Measurements from ENCODE around the gene PCNX2. TPM values are rescaled to one million over a fixed set of nuclear protein-coding genes. Genes with fewer than 3 reads are reported as not detected.
A peak's percentile ranks its signal among the peaks of the same experiment; 100 is the strongest.

The PCNX2 gene
- total RNA-seq, 3 donors from 2014 or later = 6.0 to 11.3 (median 8.5) TPM

DNA sequence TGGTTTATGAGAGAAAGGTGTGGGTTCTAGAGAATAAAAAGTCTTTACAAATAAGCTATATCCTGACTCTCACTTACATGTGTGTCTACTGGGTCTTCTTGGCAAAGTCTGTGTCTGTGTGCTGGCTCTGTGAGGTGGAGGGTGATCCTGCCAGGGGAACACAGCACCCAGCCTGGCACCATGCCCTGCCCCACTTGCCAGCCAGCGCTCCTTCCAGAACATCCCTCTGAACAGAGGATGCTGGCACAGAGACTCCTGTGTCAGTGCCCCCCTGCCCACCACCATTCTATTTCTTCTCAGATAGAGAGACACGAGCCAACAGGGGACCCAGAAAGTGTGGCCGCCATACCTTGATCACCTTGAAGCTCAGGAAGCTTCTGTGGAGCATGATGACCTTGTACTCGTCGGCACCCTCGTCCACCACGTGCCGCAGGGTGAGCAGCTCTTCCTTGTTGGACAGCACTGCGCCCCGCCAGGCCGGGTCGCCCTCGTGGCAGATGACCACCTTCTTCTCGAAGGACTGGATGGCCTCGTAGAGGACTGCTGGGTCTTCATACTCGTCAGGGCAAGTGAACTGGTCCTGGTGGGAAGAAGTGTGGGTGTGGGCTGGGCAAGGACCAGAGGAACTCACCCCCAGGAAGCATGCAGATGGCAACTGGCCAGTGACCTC is 295.4 kb downstream of the PCNX2 start:
- Histone ChIP-seq H3K9me3 (no peaks in the 10 kb centered on the region), H3K4me1 (ENCODE audit: low read depth) (no peaks in the 10 kb centered on the region), H3K36me3 (ENCODE audit: low read depth) (no peaks in the 10 kb centered on the region), H3K4me3 (no peak overlapping the region)
- DNase-seq (no peak), ATAC-seq (no peak)
- TF ChIP-seq, protein P1, sequence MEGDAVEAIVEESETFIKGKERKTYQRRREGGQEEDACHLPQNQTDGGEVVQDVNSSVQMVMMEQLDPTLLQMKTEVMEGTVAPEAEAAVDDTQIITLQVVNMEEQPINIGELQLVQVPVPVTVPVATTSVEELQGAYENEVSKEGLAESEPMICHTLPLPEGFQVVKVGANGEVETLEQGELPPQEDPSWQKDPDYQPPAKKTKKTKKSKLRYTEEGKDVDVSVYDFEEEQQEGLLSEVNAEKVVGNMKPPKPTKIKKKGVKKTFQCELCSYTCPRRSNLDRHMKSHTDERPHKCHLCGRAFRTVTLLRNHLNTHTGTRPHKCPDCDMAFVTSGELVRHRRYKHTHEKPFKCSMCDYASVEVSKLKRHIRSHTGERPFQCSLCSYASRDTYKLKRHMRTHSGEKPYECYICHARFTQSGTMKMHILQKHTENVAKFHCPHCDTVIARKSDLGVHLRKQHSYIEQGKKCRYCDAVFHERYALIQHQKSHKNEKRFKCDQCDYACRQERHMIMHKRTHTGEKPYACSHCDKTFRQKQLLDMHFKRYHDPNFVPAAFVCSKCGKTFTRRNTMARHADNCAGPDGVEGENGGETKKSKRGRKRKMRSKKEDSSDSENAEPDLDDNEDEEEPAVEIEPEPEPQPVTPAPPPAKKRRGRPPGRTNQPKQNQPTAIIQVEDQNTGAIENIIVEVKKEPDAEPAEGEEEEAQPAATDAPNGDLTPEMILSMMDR (IDR thresholded peaks at IDR 0.05) = no peak
- intact Hi-C loops (cut with DNase I, micrococcal nuclease) = no loop called here

DNA sequence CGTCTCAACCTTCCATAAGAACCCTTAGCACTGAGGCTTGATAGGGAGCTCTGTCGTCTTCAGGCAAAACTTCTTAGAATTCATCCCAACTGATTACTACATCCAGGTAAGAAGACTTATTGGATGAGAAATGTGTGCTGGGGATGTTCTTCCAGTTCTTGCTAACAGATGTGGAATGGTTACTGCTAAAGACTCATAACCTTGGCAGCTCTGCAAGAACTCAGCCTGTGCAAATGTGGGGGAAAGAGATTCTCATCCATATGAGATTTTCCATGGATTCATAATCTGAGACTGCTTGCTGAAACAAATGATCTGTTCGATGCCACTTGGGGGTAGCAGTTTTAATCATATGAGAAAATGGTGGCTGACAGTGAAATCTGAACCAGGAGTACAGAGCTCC is 296.9 kb downstream of the PCNX2 start:
- Histone ChIP-seq H3K36me3 (ENCODE audit: low read depth) (no peaks in the 10 kb centered on the region), H3K4me1 (ENCODE audit: low read depth) (no peaks in the 10 kb centered on the region)
- no peak for ATAC-seq

DNA sequence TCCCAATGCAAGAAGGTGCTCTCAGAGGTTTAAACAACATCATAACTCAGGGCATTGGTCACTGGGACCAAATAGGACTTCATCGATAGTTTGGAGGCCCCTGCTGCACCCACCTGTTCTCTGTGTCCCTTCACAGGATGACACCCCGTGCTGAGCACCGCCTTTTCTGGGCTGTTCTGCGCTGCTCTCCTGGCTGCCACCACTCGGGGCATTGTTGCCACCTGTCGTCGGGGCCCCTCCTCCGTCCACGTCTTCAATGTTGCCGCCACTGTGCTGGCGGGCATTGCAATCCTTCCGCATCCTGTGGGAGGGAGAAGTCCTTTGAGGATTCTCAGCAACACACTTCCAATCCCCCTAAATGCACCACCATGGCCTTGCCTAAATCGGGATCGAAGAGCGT is 297.4 kb downstream of the PCNX2 start:
- TF ChIP-seq, protein P1 (IDR thresholded peaks at IDR 0.05) = no peak
- H3K36me3 ChIP-seq (ENCODE audit: low read depth) = no peaks in the 10 kb centered on the region
- no peak overlapping the region for H3K4me3 ChIP-seq
- peaks cover 6% of the 10 kb centered on the region for H3K9me3 ChIP-seq
- DNase-seq = no peak
- no peaks in the 10 kb centered on the region for H3K4me1 ChIP-seq (ENCODE audit: low read depth)
- intact Hi-C loops (cut with DNase I, micrococcal nuclease) = no loop called here
- ATAC-seq = no peak

More for the DNA sequence above, 296.9 kb downstream of the PCNX2 start:
- TF ChIP-seq, protein P1 (IDR thresholded peaks at IDR 0.05) = no peak
- intact Hi-C loops (cut with DNase I, micrococcal nuclease) = no loop called here
- Histone ChIP-seq H3K9me3 (peaks cover 3% of the 10 kb centered on the region), H3K4me3 (no peak overlapping the region)
- no peak for DNase-seq

DNA sequence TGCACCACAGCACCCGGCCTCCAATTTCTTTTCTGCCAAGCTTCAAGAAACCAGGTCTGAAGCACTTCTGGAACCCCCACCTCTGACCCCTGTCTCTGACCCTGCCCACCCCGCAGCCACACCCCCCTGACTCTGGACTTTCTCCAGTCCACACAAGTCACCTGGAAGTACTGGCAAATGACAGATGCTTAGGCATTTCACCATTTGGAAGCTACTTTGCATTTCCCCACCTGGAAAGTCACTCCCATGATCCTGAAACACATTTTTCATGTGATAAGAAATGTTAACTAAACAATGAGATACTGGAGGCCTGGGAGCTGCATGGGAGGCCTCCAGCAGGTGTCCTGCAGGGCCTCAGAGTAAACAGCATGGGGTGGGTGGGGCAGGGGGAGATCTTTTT is 299.4 kb downstream of the PCNX2 start:
- intact Hi-C loops (cut with DNase I, micrococcal nuclease) = no loop called here
- ATAC-seq = peak; percentile 7

DNA sequence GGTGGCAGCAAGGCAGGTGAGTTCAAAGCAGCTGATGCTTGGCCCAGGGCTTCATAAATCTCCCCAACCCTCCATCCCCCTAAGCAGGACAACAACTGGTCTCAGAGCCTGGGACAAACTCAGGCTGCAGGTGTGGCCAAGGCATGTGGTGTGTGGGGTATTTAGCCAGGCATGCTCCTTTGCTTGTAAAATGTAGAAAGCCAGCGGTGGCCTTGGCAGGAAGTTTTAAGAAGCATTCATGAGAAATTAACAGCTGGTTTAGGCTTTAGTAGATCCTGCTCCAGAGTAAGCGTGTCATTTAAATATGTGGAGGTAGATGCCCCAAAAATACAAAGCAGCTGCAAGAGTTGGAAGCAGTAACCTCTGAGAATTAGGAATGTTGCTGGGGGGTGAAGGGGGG is 300.3 kb downstream of the PCNX2 start:
- Histone ChIP-seq H3K36me3 (ENCODE audit: low read depth) (no peaks in the 10 kb centered on the region), H3K4me3 (no peak overlapping the region), H3K4me1 (ENCODE audit: low read depth) (no peaks in the 10 kb centered on the region), H3K9me3 (peaks cover 6% of the 10 kb centered on the region)
- intact Hi-C loops (cut with DNase I, micrococcal nuclease) = no loop called here
- DNase-seq (no peak), ATAC-seq (no peak)
- TF ChIP-seq, protein P1 (IDR thresholded peaks at IDR 0.05) = no peak

More for the DNA sequence above, 299.4 kb downstream of the PCNX2 start:
- no peak overlapping the region for H3K4me3 ChIP-seq
- no peaks in the 10 kb centered on the region for H3K4me1 ChIP-seq (ENCODE audit: low read depth)
- TF ChIP-seq, protein P1 (IDR thresholded peaks at IDR 0.05) = no peak
- H3K36me3 ChIP-seq (ENCODE audit: low read depth) = no peaks in the 10 kb centered on the region
- DNase-seq = no peak
- peaks cover 6% of the 10 kb centered on the region for H3K9me3 ChIP-seq
